NCI-H345 treated with DMSO at 0.1 percent for 48 hours (cell line): Measurements from ENCODE around the gene PGM1.

ENCODE experiments used
- DNase-seq: peaks from one replicate; lab custom pipeline; 2025; ENCODE audit not compliant: unreplicated experiment; lab: John Stamatoyannopoulos, UW

PGM1 gene

DNA sequence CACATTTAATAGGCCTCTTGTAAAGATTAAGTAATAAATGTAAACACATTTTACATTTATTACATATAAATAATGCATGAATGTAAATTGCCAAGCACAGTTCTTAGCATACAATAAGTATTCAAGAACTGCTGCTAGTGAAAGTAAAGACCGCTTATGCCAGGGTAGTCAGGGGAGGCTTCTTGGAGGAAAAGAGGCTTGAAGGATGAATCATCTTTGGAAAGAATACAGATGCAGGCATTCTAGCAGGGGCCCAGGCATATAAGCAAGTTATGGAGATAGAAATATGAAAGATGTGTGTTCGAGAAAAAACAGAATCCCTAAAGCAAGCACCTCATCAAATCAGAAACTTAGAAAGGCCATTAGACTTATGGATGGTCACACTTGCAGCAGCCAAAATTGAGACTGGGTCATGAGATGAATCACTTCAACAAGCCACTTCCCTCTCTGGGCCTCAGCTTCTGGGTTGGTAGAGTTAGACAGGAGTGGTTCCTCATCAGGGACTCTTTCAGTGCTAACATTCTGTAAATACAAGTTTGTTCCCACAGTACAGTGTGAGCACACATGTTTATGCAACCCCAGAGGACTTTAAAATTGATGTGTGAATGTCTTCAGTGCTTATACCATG is 100.8 kb downstream of the PGM1 start:
- DNase-seq, result no peak

DNA sequence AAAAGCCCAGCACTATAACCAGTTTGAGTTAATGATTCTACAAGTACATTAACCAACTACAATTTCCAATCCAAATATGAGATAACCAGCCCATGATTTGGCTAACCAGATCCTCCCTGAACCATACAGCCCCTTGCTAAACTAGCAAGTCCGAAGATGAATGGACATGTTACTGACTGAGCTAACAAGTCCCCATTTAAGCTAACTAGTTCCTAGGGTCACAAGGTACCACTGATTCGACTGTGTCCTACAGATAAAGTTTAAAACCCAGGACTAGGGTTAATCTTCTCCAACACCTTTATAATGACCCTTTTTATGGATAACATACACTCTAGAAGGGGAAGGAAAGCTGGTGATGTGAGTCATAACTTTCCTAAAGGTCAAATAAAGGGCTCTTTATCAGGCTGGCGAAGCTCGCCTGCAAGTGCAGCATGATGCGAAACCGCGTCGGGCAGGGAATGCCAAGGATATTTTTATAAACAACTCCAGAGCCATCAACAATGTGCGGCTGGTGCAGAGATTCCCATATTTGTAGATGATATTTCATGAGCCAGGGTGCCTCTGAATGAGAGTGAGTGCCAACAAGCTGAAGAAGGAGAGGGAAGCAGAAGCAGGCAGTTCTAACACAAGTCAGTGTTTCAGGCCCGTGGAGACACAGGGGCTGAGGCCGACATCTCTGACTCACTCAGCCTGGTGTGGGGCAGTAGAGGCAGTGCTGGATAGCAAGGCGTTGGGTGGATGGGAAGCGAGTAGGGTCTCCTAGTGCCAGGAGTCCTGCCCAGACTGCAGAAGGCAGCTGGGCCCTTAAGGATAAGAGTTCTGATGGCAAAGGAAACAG is 105.0 kb downstream of the PGM1 start:
- no peak for DNase-seq

DNA sequence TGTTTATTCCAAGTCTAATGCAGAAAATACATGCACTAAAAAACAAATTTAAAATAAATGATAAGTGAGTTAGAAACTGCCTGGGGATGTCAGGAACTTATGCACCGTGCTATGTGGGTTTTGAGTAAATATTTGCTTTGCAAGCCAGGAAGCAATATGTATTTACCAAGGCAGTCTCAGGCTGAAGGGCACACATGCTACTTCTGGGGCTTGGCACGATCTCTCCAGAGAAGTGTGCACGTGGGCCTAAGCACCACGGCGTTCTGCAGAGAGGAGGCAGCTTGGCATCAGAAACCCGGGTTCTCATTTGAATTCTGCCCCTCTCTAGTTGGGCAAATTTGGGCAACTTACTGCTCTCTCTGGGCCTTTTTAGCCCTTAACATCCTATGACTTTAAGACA is 108.0 kb downstream of the PGM1 start:
- peak; percentile 41 for DNase-seq

DNA sequence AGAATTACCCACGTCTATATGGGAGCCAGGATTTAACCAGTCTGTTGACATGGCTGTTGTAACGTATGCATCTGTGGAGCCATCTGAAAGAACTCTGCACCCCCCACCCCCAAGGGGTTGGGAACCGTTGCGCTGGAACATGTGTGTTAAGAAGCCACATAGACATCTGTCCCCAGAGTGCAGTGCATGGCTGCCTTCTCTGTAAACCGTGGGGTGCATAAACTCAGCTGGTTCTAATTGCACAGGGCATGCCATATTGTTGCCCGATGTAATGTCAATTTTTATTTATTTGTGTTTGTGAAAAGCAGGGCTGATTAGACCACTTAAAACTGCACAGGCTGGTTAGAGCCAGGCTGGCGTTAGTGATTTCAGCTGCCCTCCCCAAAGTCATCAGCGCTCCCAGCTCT is 110.5 kb downstream of the PGM1 start:
- peak; percentile 43 for DNase-seq

DNA sequence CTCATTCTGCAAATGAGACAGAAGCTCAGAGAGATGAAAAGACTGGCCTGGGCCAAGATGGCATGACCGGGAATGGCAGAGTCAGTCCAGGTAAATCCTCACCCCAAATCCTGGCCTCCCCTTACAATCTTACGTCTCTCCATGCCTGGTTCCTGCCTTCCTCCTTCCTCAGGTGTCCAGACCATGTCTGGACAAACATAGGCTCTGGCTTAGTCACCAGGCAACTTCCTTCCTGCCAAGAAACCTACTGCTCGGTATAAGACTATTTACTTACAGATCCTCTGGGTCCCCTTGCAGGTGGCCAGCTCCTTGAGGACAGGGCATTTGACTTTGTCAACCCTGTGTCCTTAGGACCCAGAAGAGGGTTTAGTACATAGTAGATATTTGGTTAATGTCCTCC is 111.2 kb downstream of the PGM1 start:
- DNase-seq, result no peak

DNA sequence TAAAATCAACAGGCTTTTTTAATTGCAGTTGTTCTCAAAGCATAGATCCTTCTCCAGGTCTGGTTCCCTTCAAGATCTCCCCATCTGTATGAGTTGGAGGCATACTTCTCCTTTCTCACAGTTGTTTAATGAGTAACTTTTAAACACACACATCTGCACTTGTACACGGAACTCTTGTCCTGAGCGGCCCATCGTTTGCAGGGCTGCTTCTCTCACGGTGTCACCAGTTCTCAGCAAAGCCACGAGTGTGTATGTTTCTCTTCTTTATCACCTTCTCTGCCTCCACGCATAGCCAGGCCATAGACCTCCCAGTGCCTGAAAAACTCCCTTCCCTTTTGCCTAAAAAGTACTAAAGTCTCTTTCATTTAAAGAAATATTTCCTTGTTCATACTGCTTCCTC is 111.9 kb downstream of the PGM1 start:
- DNase-seq, result no peak

DNA sequence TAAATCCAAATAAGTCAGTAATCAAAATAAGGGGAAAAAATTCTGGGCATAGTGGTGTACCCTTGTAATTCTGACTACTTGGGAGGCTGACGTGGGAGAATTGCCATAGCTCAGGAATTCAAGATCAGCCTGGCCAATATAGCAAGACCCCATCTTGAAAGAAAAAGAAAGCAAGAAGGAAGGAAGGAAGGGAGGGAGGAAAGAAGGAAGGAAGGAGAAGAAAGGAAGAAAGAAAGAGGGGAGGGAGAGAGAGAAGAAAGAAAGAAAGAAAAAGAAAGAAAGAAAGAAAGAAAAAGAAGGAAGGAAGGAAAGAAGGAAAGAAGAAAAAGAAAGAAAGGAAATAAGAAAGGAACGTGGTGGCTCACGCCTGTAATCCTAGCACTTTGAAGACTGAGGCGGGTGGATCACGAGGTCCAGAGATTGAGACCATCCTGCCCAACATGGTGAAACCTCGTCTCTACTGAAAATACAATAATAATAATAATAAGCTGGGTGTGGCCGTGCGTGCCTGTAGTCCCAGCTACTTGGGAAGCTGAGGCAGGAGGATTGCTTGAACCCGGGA is 116.1 kb downstream of the PGM1 start:
- DNase-seq, result no peak
